HK-2 (cell line): ENCODE results near the gene CHD2.
"Not testable (repeated sequence)": the region's sequence is repeated elsewhere in the genome, so short reads cannot be mapped to it uniquely, and the experiment has no call there.

Experiments used
- DNase-seq: peaks from one replicate; pipeline ENCODE4 v3.0.0-alpha.2; 2018; ENCODE audit not compliant: unreplicated experiment

Gene CHD2

GRCh38 chr15:93048759-93049161 lies 148.6 kb downstream of the CHD2 start:
- DNase-seq: no peak

DNA sequence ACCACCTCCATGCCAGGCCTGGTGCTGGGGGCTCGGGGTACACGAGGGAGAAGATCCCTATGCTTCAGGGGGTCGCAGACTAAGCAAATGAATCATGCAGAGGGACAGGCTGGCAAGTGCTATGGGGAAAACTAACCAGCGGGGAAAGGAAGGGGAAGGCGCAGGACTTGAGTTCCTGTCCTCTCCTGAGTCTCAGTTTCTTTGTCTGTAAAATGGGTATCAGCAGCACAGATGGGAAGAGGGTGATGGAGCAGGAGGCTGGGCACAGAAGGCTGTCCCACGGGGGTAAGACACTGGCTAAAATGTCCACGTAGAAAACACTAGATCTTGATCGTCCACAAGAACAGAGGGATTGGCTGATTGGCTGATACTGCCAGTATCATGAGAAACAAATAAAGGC lies 149.1 kb downstream of the CHD2 start:
- DNase-seq: no peak

DNA sequence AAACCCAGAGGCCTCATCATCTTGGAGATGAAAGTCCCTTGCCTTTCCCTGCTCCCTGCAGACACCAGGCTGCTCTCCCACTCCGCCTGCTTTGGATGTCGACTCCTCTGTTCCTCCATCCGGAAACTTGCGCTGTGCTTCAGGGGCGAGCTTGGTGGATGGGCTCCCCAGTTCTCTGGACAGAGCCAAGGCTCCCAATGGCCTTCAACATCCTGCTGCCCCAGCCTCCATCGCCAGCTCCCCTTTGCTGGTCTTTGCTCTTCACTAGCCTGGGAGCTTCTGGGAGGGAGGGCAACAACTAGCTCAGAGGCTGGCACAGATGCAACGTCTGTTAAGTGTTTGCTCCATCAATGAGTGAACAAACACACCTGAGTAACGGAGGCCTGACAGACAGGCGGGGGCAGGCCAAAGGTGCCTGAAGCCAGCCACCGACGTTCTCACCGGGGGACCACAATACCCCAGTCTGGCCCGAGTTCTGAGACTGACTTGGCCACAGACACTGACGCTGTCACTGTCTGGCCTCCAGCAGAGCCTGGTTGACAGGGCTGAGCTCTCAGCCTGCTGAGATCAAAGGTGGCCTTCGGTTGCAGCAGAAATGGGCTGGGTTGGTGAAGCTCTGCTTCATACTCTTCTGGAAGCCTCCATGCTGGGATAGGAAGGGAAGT lies 149.9 kb downstream of the CHD2 start:
- DNase-seq: no peak

DNA sequence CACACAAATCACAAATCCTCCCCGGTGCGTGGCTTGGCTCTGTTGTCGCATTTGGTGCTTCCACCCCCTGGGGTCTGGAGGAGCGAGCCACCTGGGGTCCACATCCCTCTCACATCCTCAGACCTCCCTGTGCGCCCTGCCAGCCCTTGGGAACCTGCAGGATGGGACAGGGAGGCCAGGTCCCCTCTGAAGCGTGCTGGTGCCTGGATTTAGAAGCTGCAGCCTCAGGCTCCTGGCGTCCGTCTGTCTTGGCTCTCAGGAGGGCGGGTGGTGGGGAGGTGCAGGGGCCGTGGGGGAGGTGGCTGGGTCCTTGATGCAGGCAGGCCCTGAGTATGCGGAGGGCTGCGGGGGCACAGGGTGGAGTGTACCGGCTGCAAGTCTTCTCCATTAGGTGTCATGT lies 150.5 kb downstream of the CHD2 start:
- no peak for DNase-seq

DNA sequence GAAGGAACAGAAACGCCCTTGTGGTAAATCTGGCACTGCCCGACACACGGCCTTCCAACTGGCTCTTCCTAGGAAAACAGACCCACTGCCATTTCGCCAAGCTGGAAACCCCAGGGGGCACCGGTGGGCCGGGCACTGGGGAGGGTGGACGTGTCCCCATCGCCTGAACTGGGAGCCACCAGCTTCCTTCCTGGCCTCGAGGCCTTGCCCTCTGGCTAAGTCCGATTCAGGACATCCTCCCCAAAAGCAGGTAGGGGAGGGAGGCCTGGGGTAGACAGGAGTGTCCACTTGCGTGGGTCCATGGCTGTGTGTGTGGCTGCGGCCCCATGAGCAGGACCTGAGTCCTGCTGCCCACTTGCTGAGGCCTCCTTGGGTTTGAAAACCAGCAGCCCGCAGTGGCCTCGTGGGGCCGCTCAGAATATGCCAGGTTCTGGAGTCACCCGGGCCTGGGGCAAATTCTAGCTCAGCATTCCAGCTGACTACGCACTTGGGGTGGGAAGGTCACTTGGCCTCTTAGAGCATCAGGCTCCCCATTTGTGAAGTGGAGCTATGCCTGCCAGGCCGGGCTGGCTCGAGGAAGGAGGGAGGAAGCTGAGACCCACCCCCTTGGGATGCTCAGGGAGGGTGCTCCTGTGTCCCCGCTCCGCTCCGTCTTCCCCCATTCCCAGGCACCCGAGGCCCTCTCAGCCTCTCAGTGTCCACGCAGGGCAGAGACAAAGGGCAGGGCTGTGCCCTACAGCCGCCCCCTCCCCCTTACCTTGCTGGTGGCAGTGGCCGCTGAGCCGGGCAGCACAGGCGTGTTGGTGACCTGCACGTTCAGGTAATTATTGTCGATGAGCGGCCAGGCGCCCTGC lies 151.3 kb downstream of the CHD2 start:
- DNase-seq: no peak

DNA sequence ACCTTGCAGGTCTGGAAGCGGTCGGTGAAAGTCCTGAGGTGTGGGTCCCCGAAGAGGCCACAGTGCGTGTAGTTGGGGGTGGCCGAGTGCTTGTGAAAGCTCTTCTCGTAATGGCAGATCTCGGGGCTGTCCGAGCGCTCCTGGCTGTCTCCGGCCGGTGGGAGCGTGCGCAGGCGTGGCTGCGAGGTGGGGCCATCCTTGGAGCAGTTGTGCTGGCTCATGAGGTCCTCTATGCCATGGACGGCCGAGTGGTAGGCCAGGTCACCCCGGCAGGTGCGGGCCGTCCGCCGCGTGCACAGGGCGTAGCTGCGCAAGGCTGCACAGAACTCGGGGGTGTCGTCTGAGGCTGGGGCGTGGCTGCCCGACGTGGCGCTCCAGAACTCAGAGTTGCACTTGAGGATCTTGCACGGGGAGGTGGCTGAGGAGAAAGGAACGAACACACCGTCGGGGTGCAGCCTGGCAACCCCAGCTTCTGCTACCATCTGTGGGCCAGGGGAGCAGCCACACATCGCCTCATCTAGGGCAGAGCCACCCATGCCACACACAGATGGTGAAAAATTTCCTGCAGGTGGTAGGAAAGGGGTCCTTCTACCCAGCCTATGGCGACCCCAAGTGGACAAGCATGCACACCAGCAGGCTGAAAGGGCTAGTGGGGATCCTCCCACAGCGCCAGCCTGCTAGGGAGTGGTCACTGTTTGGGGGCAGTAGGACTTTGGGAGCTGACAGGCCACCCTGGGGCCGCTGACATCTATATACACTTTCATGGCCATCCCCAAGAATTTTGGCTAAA lies 152.2 kb downstream of the CHD2 start:
- DNase-seq: no peak

DNA sequence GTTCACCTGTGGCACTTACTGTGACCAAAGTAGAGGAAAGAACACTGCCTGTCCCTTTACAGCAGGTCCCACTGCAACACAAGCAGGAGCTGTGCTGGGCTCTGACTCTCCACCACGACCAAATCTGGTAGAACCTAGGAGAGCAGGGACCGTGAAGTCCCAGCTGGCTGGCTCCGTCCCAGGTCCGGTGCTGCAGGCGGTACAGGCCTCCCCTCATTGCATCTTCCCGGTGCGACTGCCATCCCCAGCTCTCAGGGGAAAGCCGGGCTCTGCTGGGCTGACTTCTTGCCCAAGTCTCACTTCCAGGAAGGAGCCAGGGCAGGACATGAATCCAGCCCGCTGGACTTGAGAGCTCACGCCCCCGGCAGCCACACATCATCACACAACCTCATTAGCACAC lies 155.1 kb downstream of the CHD2 start:
- no peak for DNase-seq

DNA sequence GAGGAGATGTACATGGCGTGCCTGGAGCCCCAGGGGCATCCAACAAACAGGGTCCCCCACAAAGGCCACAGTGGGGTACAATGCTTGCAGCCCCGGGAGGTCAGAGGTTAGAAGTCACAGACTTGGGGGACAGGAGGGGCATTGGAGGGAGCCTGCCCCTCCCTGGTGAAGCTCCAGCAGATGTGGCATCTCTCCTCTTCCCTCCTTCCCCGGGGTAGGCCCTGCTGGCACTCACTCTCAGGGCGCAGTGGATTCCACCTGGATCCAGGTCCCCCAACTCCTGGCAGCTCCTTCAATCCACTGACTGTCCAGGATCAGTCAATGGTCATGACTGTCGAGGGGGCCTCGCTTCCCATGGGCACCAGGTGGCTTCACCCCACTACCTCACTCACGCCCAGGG lies 156.7 kb downstream of the CHD2 start:
- DNase-seq: no peak

GRCh38 chr15:93057618-93058017 lies 157.5 kb downstream of the CHD2 start:
- no peak for DNase-seq

GRCh38 chr15:93058128-93058527 lies 158.0 kb downstream of the CHD2 start:
- DNase-seq: no peak

DNA sequence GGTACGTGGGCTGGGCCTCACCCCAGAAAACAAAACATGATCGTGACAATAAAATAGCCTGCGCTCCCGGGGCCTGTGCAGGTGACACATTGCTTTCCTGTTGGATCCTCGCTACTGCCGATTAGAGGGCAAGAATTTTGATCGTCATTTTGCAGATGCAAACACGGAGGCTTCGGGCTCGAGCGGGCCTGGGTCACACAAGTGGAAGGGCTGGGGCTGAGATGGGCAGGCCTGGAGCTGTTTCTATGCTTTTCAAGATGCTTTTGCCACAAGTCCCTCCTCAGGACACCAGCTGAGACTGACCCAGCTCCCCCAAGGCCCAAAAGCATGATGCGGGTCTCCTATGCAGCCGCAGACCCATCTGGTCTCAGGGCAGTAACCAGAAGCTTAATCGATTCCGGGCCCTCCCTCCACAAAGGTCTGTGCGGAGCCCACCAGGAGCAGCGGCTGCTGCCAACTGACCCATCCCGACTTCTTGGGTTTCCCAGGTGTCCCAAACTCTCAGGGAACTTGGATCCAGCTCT lies 158.8 kb downstream of the CHD2 start:
- no peak for DNase-seq

DNA sequence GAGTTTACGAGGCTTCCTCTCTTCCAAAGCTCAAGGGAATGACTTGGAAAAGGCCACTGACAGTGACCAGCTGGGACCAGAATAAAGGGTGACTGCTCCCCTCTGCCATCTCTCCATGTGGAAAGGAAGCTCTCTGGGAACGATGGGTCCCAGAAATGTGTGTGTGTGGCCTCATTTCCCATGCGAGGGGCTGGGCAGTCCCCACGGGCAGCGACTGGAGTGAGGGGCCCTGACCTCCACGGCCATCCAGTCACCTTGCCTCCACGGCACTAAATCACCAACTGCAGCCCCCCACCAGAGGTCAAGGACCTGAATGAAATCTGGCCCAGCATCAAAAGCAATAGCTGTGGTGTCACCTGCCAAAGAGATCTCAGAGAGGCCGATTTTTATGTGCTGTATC lies 159.3 kb downstream of the CHD2 start:
- no peak for DNase-seq

DNA sequence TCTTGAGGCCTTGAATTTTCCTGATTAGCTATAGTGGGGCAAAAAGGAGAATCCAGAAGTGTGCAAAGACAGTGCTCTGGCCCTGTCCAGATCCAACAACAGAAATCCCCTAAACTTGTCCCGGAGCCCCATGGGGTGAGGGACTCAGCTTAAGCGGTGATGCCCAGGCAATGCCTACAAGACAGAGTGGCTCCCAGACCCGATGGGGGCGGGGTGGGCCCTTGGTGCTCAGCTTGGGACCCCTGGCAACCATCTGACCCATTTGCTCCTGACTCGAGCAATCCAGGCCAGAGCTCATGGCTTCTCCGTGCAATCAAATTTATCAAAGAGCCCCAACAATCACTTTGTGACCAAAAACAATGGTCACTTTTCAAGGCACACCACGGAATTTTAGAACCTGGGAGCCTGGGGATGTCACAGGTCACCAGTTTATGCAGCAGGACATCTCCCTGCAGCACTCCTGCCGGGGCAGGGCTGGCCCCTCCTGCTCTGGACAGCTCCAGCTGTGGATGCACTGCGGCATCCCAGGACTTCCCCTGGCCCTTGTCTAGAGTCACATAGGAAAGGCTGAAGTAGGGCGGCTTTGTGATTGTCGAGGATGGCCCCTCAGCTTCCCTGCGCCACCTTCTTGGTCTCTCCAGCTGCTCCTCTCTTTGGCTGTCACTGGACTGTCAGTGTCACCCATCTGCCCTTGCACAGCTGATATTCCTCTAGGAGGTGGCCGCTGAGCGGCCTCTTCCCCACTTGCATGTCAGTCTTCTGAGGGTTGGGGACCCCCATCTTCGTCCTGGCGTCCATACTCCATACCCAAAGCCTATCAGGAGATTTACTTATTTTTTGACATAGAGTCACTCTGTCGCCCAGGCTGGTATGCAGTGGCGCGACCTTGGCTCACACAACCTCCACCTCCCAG lies 160.5 kb downstream of the CHD2 start:
- DNase-seq: no peak

DNA sequence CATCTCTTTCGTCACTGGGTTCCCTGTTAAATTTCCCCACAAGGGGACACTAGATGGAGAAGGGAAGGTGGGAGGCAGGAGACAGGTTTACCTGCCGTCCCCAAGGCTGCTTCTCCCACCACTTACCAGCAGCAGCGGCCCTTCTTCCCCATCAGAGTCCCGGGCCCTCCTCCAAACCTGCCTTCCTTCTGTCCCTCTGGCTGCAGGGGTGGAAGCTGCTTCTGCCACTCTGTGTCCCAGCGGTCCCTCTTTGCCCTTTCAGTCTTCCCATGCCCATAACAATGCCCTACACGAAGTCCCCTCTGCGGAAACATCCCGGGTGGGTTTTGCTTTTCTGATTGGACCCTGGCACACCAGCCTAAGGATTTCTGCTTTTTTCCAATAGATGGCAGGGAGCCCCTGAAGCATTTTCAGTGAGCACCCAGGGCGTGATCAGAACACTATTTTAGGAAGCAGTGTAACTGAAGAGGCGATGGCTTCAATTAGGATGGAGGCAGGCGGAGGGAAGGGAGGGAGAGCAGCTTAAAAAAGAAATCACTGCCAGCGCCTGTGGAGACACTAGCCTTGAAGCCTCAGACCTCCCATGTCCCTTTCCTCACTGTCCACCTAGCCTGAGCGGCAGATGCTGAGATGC lies 162.6 kb downstream of the CHD2 start:
- not testable (repeated sequence) for DNase-seq

- DNase-seq: no peak
Measured at GRCh38 chr15:93063262-93063671, 163.1 kb downstream of the CHD2 start.

DNA sequence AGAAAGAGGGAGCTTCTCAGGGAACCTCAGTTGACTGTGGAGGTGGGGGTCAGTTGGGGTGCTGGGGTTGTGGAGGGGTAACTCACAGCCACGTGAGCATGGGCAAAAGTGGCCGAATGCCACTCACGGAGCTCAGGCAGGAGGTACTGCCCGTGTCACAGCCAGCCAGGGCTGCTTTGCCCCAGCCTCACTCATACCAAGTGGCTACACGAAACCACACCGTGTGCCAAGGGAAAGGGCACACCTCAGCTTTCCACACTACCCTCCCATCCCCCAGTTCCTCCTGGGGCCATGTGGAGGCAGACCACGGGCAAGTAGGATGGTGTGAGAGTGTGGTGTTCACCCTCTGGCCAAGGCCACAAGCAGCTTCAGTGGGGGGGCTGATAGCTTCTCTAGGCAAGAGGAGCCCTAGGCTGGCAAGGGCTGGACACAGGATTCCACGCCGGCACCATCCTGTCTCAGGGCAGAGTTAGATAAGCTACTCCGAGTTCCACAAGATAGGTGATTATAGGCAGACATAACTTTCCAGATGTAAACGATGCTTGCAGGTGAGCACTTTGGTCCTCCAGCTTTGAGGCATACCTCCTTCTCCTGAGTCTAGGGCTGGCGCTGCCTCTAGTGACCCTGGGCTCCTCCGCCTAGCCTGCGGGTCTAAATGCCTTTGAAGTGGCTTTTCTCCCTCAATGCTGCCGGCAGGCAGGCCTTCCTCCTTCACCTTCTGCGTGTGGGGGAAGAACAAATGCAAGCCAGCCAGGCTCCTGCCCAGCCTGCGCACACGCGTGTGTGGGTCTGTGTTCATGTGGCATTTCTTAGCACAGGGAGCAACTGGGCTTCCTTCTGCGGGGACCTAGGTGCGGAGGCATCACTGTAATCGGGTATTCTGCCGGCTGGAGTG lies 163.9 kb downstream of the CHD2 start:
- DNase-seq: no peak

GRCh38 chr15:93065641-93066045 lies 165.5 kb downstream of the CHD2 start:
- DNase-seq: no peak

DNA sequence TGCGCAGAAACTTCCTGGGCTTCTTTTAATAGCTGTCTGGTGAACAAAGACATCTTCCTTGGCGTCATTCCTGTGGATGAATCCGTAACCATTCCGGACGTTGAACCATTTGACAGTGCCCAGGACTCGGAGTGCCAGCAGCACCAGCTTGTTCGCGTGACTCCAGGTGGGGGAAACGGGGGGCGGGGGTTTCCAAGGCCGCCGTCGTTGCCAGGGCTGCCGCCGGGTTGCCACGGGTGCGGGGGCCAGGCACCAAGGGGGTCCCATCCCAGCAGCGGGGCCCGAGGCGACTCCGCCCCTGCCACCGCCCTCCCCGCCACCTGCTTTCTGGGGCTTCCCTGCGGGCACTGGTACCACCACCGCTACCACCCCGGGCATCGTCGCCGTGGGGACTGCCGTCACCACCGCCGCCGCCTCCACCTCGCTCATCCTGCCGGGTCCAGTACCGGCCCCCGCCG lies 166.1 kb downstream of the CHD2 start:
- no peak for DNase-seq

GRCh38 chr15:93066834-93067648 lies 166.9 kb downstream of the CHD2 start:
- DNase-seq: no peak
